HL-60 (cell line): ENCODE measurements around the gene SHC3.

ENCODE experiments used
- DNase-seq, 2 experiments: peaks; one replicate each; pipeline ENCODE4 v3.0.0-alpha.2; 2010 to 2020; ENCODE audit warnings: low read depth in 1 of 2, low spot score in 1 of 2
- H3K27ac ChIP-seq: fragments of 250-450 bp; sonication (Bioruptor Pico); replicated peaks from 2 replicates; pipeline ENCODE4 v1.5.1; 2020; ENCODE audit warnings: mild to moderate bottlenecking, moderate library complexity
- H3K27me3 ChIP-seq: fragments of 250-450 bp; sonication (Bioruptor Pico); 2 replicates; pipeline ENCODE4 v1.5.1; 2021; ENCODE audit warnings: mild to moderate bottlenecking, moderate library complexity; ENCODE audit not compliant: insufficient read depth, poor library complexity, severe bottlenecking
- H3K4me3 ChIP-seq: replicated peaks from 2 replicates; pipeline ENCODE4 v1.5.1; 2011; ENCODE audit warnings: mild to moderate bottlenecking, control low read depth, low read length; ENCODE audit not compliant: insufficient read depth
- GABPA ChIP-seq: IDR thresholded peaks from 2 replicates; pipeline ENCODE4 v1.6.1; 2012; ENCODE audit warnings: low read depth
- POLR2AphosphoS5 ChIP-seq: IDR thresholded peaks from 2 replicates; pipeline ENCODE4 v1.6.1; 2012; ENCODE audit warnings: low read depth
- SPI1 ChIP-seq: IDR thresholded peaks from 2 replicates; pipeline ENCODE4 v1.6.1; 2012; ENCODE audit warnings: low read depth, mild to moderate bottlenecking, borderline replicate concordance
- TF ChIP-seq, protein P1 (sequence below): IDR thresholded peaks from 2 replicates; pipeline ENCODE4 v1.6.1; 2012; ENCODE audit warnings: low read depth; ENCODE audit not compliant: insufficient replicate concordance
- TF ChIP-seq, protein P2 (sequence below): IDR thresholded peaks from one replicate; pipeline ENCODE4 v1.5.1; 2011; ENCODE audit warnings: low read length, control low read depth, inconsistent platforms; ENCODE audit not compliant: insufficient read depth

Gene SHC3

DNA sequence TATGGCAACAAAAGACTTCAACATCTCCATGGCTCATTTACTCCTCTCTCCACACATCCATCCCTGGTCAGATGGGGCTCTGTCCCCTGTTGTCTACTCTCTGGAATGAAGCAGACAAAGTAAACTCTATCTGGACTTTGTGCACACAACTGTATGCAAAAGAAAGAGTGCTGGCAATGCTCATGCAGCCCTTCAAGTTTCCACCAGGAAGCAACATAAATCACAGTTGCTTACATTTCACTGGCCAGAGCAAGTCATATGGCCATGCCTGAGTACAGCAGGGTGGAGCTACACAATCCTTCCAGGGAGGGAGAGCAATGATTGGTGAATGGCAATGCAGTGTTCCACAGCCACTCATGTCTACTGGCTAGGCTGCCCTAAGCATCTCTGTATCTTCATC lies 12.4 kb upstream of the SHC3 start:
- Histone ChIP-seq H3K4me3 (no peak overlapping the region), H3K27me3 (peaks cover 2% of the 10 kb centered on the region), H3K27ac (no peak overlapping the region)
- TF ChIP-seq GABPA, result no peak
- TF ChIP-seq POLR2AphosphoS5, result no peak
- TF ChIP-seq SPI1, result no peak
- TF ChIP-seq, protein P1, sequence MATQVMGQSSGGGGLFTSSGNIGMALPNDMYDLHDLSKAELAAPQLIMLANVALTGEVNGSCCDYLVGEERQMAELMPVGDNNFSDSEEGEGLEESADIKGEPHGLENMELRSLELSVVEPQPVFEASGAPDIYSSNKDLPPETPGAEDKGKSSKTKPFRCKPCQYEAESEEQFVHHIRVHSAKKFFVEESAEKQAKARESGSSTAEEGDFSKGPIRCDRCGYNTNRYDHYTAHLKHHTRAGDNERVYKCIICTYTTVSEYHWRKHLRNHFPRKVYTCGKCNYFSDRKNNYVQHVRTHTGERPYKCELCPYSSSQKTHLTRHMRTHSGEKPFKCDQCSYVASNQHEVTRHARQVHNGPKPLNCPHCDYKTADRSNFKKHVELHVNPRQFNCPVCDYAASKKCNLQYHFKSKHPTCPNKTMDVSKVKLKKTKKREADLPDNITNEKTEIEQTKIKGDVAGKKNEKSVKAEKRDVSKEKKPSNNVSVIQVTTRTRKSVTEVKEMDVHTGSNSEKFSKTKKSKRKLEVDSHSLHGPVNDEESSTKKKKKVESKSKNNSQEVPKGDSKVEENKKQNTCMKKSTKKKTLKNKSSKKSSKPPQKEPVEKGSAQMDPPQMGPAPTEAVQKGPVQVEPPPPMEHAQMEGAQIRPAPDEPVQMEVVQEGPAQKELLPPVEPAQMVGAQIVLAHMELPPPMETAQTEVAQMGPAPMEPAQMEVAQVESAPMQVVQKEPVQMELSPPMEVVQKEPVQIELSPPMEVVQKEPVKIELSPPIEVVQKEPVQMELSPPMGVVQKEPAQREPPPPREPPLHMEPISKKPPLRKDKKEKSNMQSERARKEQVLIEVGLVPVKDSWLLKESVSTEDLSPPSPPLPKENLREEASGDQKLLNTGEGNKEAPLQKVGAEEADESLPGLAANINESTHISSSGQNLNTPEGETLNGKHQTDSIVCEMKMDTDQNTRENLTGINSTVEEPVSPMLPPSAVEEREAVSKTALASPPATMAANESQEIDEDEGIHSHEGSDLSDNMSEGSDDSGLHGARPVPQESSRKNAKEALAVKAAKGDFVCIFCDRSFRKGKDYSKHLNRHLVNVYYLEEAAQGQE, result no peak
- TF ChIP-seq, protein P2, sequence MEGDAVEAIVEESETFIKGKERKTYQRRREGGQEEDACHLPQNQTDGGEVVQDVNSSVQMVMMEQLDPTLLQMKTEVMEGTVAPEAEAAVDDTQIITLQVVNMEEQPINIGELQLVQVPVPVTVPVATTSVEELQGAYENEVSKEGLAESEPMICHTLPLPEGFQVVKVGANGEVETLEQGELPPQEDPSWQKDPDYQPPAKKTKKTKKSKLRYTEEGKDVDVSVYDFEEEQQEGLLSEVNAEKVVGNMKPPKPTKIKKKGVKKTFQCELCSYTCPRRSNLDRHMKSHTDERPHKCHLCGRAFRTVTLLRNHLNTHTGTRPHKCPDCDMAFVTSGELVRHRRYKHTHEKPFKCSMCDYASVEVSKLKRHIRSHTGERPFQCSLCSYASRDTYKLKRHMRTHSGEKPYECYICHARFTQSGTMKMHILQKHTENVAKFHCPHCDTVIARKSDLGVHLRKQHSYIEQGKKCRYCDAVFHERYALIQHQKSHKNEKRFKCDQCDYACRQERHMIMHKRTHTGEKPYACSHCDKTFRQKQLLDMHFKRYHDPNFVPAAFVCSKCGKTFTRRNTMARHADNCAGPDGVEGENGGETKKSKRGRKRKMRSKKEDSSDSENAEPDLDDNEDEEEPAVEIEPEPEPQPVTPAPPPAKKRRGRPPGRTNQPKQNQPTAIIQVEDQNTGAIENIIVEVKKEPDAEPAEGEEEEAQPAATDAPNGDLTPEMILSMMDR, result no peak
- no peak for DNase-seq

DNA sequence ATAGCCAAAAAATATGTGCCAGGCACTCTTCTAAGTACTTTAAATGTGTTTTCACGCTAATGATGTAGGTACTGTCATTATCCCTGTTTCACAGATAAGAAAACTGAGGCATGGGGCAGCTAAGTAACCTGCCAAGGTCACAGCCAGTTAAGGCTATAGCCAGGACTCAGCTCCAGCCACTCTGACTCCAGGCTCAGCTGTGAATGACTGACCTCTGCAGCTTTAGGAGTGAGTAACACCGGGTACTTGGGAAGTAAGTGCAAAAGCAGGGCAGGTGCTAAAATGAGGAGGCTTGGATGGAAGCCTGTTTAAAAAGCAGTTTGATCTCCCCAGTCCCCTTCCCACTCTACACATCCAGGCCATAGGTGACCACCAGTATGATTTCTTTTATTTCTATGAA lies 10.6 kb upstream of the SHC3 start:
- peaks cover 2% of the 10 kb centered on the region for H3K27me3 ChIP-seq
- no peak for DNase-seq
- TF ChIP-seq, protein P1, result no peak
- no peak for TF ChIP-seq POLR2AphosphoS5
- TF ChIP-seq, protein P2, result no peak
- TF ChIP-seq GABPA, result no peak
- TF ChIP-seq SPI1, result no peak
- H3K27ac ChIP-seq, result no peak overlapping the region
- H3K4me3 ChIP-seq, result no peak overlapping the region

DNA sequence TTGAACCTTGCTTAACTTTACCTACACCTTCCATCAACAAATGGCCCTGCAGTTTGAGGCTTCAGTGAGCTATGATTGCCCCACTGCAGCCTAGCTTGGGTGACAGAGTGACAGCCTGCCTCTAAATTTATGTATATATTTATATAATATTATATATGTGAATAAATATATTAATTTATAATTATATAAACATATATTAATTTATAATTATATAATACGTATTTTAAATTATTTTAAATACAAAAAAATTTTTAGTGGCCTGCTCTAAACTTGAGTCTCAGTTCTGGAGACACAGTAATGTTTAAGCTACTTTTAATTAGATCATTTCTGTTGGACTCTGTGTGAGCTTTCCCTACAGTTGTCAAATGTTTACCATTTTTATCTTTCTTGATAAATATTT lies 9.3 kb upstream of the SHC3 start:
- Histone ChIP-seq H3K4me3 (no peak overlapping the region), H3K27ac (no peak overlapping the region), H3K27me3 (peaks cover 2% of the 10 kb centered on the region)
- TF ChIP-seq POLR2AphosphoS5 (no peak), SPI1 (no peak), GABPA (no peak)
- TF ChIP-seq, protein P1, result no peak
- TF ChIP-seq, protein P2, result no peak
- DNase-seq, result no peak
